Right lobe of liver (tissue), 4 donors: ENCODE results near the gene TASOR2.

Experiments
- POLR2A ChIP-seq: fragments of 450-650 bp; IDR thresholded peaks from one replicate; pipeline ENCODE4 v1.6.1; 2017; ENCODE audit warnings: antibody characterized with exemption, mild to moderate bottlenecking
- TF ChIP-seq, protein P1 (sequence below), 4 donors: fragments of 200-600 bp in 3 of 4; fragments of 450-650 bp in 1 of 4; IDR thresholded peaks; one replicate each; pipeline versions ENCODE4 v1.5.1 to v1.8.0; 2016 to 2022; ENCODE audit warnings: antibody characterized with exemption in 4 of 4, mild to moderate bottlenecking in 2 of 4
- donor health status: DM: no; HTN: no; CAD: no.
- donor health status: DM: no; HTN: no; CAD: no.
- donor health status: DM: no; HTN: yes; CAD: no.

DNA sequence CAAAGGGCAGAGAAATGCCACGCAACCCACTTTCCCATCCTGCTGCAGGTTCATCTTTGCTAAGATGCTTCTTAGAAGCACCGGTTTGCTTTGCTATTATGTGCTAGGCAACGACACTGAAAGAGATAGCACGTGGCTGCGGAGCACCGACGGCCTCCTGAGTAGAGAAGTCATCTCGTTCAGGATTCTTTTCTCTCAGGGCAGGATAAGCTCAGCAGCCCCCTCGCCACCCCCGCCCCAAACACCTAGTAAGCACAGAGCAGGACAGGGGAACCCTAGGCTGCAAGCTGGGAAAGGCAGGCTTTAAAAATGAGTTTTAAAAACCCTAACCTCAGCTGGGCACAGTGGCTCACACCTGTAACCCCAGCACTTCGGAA is 33.3 kb upstream of the TASOR2 start:
- TF ChIP-seq, protein P1, sequence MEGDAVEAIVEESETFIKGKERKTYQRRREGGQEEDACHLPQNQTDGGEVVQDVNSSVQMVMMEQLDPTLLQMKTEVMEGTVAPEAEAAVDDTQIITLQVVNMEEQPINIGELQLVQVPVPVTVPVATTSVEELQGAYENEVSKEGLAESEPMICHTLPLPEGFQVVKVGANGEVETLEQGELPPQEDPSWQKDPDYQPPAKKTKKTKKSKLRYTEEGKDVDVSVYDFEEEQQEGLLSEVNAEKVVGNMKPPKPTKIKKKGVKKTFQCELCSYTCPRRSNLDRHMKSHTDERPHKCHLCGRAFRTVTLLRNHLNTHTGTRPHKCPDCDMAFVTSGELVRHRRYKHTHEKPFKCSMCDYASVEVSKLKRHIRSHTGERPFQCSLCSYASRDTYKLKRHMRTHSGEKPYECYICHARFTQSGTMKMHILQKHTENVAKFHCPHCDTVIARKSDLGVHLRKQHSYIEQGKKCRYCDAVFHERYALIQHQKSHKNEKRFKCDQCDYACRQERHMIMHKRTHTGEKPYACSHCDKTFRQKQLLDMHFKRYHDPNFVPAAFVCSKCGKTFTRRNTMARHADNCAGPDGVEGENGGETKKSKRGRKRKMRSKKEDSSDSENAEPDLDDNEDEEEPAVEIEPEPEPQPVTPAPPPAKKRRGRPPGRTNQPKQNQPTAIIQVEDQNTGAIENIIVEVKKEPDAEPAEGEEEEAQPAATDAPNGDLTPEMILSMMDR (IDR thresholded peaks at IDR 0.05) = no peak
- TF ChIP-seq POLR2A = no peak
